Loucy (cell line): ENCODE data around the gene DGKB.

ENCODE experiments used
- CTCF ChIP-seq: fragments of 200-600 bp; sonication (generic); conservative IDR thresholded peaks from 2 replicates; pipeline ENCODE4 v1.5.1; 2014; ENCODE audit warnings: mild to moderate bottlenecking, antibody characterized with exemption, low read length
- EZH2phosphoT487 ChIP-seq: fragments of 200-600 bp; IDR thresholded peaks from 2 replicates; pipeline ENCODE4 v1.6.1; 2018; ENCODE audit warnings: antibody characterized with exemption, mild to moderate bottlenecking, moderate library complexity, borderline replicate concordance

GRCh38 chr7:14503623-14504022 lies 398.9 kb downstream of the DGKB start:
- no peak for TF ChIP-seq CTCF
- TF ChIP-seq EZH2phosphoT487 = no peak
